Measurements from ENCODE around the gene INPP4A.

The INPP4A gene

GRCh38 chr2:98528349-98528748 is 83.7 kb downstream of the INPP4A start:
- no peak overlapping the region for H3K4me3 ChIP-seq (ENCODE audit: low read depth, low read length)
- no peak for DNase-seq (ENCODE audit: low read depth)

- DNase-seq (ENCODE audit: low read depth), result no peak
- H3K4me3 ChIP-seq (ENCODE audit: low read depth, low read length), result no peak overlapping the region
Measured at GRCh38 chr2:98530114-98530513, 85.5 kb downstream of the INPP4A start.

- no peak for DNase-seq (ENCODE audit: low read depth)
- H3K4me3 ChIP-seq (ENCODE audit: low read depth, low read length), result no peak overlapping the region
Measured at GRCh38 chr2:98532756-98533155, 88.1 kb downstream of the INPP4A start.

GRCh38 chr2:98533547-98533946 is 88.9 kb downstream of the INPP4A start:
- no peak overlapping the region for H3K4me3 ChIP-seq (ENCODE audit: low read depth, low read length)
- DNase-seq (ENCODE audit: low read depth), result no peak

- H3K4me3 ChIP-seq (ENCODE audit: low read depth, low read length), result no peak overlapping the region
- DNase-seq (ENCODE audit: low read depth), result no peak
Measured at GRCh38 chr2:98534761-98535160, 90.1 kb downstream of the INPP4A start.

GRCh38 chr2:98535971-98536677 is 91.5 kb downstream of the INPP4A start:
- no peak overlapping the region for H3K4me3 ChIP-seq (ENCODE audit: low read depth, low read length)

GRCh38 chr2:98537390-98538126 is 92.9 kb downstream of the INPP4A start:
- DNase-seq (ENCODE audit: low read depth), result no peak

More at GRCh38 chr2:98535971-98536677, 91.5 kb downstream of the INPP4A start:
- no peak for DNase-seq (ENCODE audit: low read depth)

GRCh38 chr2:98538280-98539041 is 93.8 kb downstream of the INPP4A start:
- no peak overlapping the region for H3K4me3 ChIP-seq (ENCODE audit: low read depth, low read length)
- no peak for DNase-seq (ENCODE audit: low read depth)

More at GRCh38 chr2:98537390-98538126, 92.9 kb downstream of the INPP4A start:
- no peak overlapping the region for H3K4me3 ChIP-seq (ENCODE audit: low read depth, low read length)

- no peak for DNase-seq (ENCODE audit: low read depth)
- no peak overlapping the region for H3K4me3 ChIP-seq (ENCODE audit: low read depth, low read length)
Measured at GRCh38 chr2:98539056-98539735, 94.5 kb downstream of the INPP4A start.

- H3K4me3 ChIP-seq (ENCODE audit: low read depth, low read length), result no peak overlapping the region
- no peak for DNase-seq (ENCODE audit: low read depth)
Measured at GRCh38 chr2:98540536-98540935, 95.9 kb downstream of the INPP4A start.

- no peak for DNase-seq (ENCODE audit: low read depth)
- H3K4me3 ChIP-seq (ENCODE audit: low read depth, low read length), result no peak overlapping the region
Measured at GRCh38 chr2:98541489-98541888, 96.8 kb downstream of the INPP4A start.

GRCh38 chr2:98541906-98542305 is 97.2 kb downstream of the INPP4A start:
- no peak for DNase-seq (ENCODE audit: low read depth)
- H3K4me3 ChIP-seq (ENCODE audit: low read depth, low read length), result no peak overlapping the region

- DNase-seq (ENCODE audit: low read depth), result no peak
Measured at GRCh38 chr2:98543214-98543613, 98.6 kb downstream of the INPP4A start.

GRCh38 chr2:98543842-98544241 is 99.2 kb downstream of the INPP4A start:
- no peak overlapping the region for H3K4me3 ChIP-seq (ENCODE audit: low read depth, low read length)

More at GRCh38 chr2:98543214-98543613, 98.6 kb downstream of the INPP4A start:
- H3K4me3 ChIP-seq (ENCODE audit: low read depth, low read length), result no peak overlapping the region

GRCh38 chr2:98545591-98545990 is 100.9 kb downstream of the INPP4A start:
- DNase-seq (ENCODE audit: low read depth), result no peak
- H3K4me3 ChIP-seq (ENCODE audit: low read depth, low read length), result no peak overlapping the region

More at GRCh38 chr2:98543842-98544241, 99.2 kb downstream of the INPP4A start:
- no peak for DNase-seq (ENCODE audit: low read depth)

- no peak overlapping the region for H3K4me3 ChIP-seq (ENCODE audit: low read depth, low read length)
- DNase-seq (ENCODE audit: low read depth), result no peak
Measured at GRCh38 chr2:98546186-98546585, 101.5 kb downstream of the INPP4A start.

GRCh38 chr2:98547092-98547790 is 102.6 kb downstream of the INPP4A start:
- no peak overlapping the region for H3K4me3 ChIP-seq (ENCODE audit: low read depth, low read length)
- no peak for DNase-seq (ENCODE audit: low read depth)

- DNase-seq (ENCODE audit: low read depth), result no peak
- H3K4me3 ChIP-seq (ENCODE audit: low read depth, low read length), result no peak overlapping the region
Measured at GRCh38 chr2:98548920-98549818, 104.5 kb downstream of the INPP4A start.
